Fibroblast of lung (primary cell): ENCODE data around the gene ATXN2.

Experiments used
- CTCF ChIP-seq, 2 donors: IDR thresholded peaks in 1 of 2; conservative IDR thresholded peaks in 1 of 2; 1 replicate in 1 of 2; 2 replicates in 1 of 2; pipeline ENCODE4 v1.5.1; 2011 to 2012; ENCODE audit warnings: low read length in 2 of 2, control low read depth in 1 of 2, inconsistent platforms in 1 of 2, low read depth in 1 of 2, mild to moderate bottlenecking in 1 of 2
- EZH2 ChIP-seq: IDR thresholded peaks from 2 replicates; pipeline ENCODE4 v1.5.1; 2012; ENCODE audit warnings: low read length, control low read depth, mild to moderate bottlenecking; ENCODE audit errors: missing control alignments

- TF ChIP-seq EZH2 (no peak), CTCF (conservative IDR thresholded peaks at IDR 0.05 in 1 of 2, IDR thresholded peaks at IDR 0.05 in 1 of 2; ENCODE audit: low read depth in 1 of 2, low read length in 2 of 2) (no peak)
Observed at GRCh38 chr12:111448266-111448830, 150.8 kb downstream of the ATXN2 start.
